ENCODE data around the gene CYP24A1.
A peak's percentile ranks its signal among the peaks of the same experiment; 100 is the strongest.
"Not testable (repeated sequence)": the region's sequence is repeated elsewhere in the genome, so short reads cannot be mapped to it uniquely, and the experiment has no call there.

CYP24A1 gene

DNA sequence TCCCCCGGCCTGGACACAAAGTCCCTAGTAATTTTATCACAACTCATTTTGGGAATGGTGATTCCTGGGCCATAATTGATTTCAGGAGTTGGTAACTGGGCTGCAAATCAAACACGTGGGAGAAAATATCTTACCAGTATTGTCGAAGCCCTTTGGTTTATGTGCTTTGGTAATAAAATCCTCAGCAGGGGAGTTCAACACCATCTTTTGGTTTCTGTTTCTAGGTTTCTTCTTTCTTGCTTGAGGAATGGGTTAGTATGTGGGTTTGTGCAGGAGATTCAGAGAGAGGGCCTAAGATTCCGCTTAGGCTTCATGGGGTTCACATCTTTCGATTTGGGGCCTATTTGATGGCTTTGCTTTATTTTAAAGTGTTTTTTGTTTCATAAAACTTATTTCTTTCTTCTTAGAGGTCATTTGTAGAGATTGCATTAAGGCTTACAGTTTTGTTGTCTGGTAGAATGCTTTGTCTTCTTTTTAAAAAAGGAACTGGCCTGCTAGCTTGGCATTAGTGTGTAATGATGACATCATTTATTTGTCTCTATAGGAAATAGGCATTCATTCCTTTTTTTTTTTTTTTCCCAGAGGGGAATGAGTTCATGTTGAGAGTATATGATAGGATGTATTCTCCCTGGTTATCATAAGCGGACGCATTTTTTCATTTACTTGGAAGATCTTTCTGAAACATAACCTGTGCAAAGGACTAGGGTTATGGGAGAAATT is 45.8 kb downstream of the CYP24A1 start:
- no peak for DNase-seq (ENCODE audit: low read depth, low spot score)
- ChIA-PET POLR2A (interaction anchor here (0.7 kb wide), 1 partner anchor 83 kb away, joined by 3 read pairs; no protein-coding TSS in a partner anchor), CTCF (interaction anchor here (1.1 to 4.1 kb wide), 5 partner anchors 12 to 72 kb away, joined by 3 to 36 read pairs (median 6); no protein-coding TSS in a partner anchor)
- TF ChIP-seq, protein P1, sequence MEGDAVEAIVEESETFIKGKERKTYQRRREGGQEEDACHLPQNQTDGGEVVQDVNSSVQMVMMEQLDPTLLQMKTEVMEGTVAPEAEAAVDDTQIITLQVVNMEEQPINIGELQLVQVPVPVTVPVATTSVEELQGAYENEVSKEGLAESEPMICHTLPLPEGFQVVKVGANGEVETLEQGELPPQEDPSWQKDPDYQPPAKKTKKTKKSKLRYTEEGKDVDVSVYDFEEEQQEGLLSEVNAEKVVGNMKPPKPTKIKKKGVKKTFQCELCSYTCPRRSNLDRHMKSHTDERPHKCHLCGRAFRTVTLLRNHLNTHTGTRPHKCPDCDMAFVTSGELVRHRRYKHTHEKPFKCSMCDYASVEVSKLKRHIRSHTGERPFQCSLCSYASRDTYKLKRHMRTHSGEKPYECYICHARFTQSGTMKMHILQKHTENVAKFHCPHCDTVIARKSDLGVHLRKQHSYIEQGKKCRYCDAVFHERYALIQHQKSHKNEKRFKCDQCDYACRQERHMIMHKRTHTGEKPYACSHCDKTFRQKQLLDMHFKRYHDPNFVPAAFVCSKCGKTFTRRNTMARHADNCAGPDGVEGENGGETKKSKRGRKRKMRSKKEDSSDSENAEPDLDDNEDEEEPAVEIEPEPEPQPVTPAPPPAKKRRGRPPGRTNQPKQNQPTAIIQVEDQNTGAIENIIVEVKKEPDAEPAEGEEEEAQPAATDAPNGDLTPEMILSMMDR (IDR thresholded peaks at IDR 0.05; ENCODE audit: insufficient read depth, low read length, missing control alignments): no peak
- H3K4me3 ChIP-seq (ENCODE audit: low read depth, low read length): no peak overlapping the region

GRCh38 chr20:54126806-54127655 is 46.8 kb downstream of the CYP24A1 start:
- H3K4me3 ChIP-seq (ENCODE audit: low read depth, low read length): no peak overlapping the region
- TF ChIP-seq, protein P1 (IDR thresholded peaks at IDR 0.05; ENCODE audit: insufficient read depth, low read length, missing control alignments): no peak
- ChIA-PET POLR2A (no interaction called here), CTCF (interaction anchor here (0.6 to 4.1 kb wide), 5 partner anchors 17 to 76 kb away, joined by 3 to 36 read pairs (median 6); no protein-coding TSS in a partner anchor)
- DNase-seq (ENCODE audit: low read depth, low spot score): no peak

- DNase-seq (ENCODE audit: low read depth, low spot score); POLR2A ChIA-PET; H3K4me3 ChIP-seq (ENCODE audit: low read depth, low read length): not testable (repeated sequence)
- CTCF ChIA-PET: interaction anchor here (2.5 to 4.1 kb wide), 3 partner anchors 17 to 74 kb away, joined by 6 to 36 read pairs (median 17); no protein-coding TSS in a partner anchor
Measured at GRCh38 chr20:54126328-54126727, 47.5 kb downstream of the CYP24A1 start.

GRCh38 chr20:54123587-54124180 is 50.1 kb downstream of the CYP24A1 start:
- POLR2A ChIA-PET: interaction anchor here (0.9 kb wide), 1 partner anchor 9 kb away, joined by 5 read pairs; no protein-coding TSS in a partner anchor
- no peak overlapping the region for H3K4me3 ChIP-seq (ENCODE audit: low read depth, low read length)
- peak; percentile 87 for DNase-seq (ENCODE audit: low read depth, low spot score)
- TF ChIP-seq, protein P1 (IDR thresholded peaks at IDR 0.05; ENCODE audit: insufficient read depth, low read length, missing control alignments): no peak
- CTCF ChIA-PET: interaction anchor here (1.0 to 1.8 kb wide), 3 partner anchors 18 to 76 kb away, joined by 3 to 6 read pairs (median 3); no protein-coding TSS in a partner anchor

DNA sequence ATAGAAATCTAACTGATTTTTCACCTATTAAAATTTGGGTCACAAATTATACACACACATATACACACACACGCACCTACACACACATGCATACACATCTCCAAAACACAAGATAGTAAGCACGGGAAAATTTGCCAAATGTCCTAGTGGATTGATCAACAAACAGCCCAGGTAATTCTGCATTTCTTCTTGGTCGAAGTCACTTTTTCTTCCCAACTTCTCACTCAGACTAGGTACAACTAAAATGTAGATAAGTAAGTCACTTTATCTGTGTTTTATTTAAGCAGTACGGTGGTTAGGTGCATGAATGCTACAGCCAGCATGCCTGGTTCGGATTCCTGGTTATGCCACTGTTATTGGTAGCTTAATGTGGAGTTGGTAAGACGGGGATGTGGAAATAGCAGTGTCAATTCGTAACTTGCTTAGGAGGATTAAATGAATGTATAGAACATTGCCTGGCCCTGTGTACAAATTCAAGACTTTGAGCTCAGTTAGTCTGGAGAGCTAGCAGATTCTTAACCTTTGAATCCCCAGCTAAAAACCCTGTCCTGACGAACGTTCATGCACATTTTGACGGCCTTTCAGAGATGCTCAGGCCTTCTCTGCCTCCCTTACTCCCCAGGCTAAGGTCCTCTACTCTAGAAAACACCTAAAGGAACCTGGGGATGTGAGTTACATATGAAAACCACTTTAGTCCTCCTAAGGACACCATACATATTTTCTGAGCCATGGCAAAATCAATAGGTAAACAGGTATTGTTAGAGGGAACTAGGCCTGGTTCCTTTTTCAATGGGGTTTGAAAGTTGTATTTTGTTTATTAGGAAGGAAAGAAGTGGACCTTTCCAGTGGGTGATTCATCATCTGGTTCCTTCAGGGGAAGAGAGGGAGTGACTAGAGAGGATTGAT is 50.9 kb downstream of the CYP24A1 start:
- TF ChIP-seq, protein P1 (IDR thresholded peaks at IDR 0.05; ENCODE audit: insufficient read depth, low read length, missing control alignments): no peak
- H3K4me3 ChIP-seq (ENCODE audit: low read depth, low read length): no peak overlapping the region
- ChIA-PET POLR2A (interaction anchor here (0.9 kb wide), 1 partner anchor 10 kb away, joined by 5 read pairs; no protein-coding TSS in a partner anchor), CTCF (interaction anchor here (1.0 to 1.8 kb wide), 3 partner anchors 17 to 76 kb away, joined by 3 to 6 read pairs (median 3); no protein-coding TSS in a partner anchor)
- DNase-seq (ENCODE audit: low read depth, low spot score): no peak
